NCI-H2107 treated with DMSO at 0.1 percent for 48 hours (cell line): ENCODE measurements around the gene PCDHGA9.
"Not testable (repeated sequence)": the region's sequence is repeated elsewhere in the genome, so short reads cannot be mapped to it uniquely, and the experiment has no call there.

Experiments
- DNase-seq: peaks from one replicate; lab custom pipeline; 2025; ENCODE audit not compliant: unreplicated experiment; lab: John Stamatoyannopoulos, UW

Gene PCDHGA9

GRCh38 chr5:141402553-141403243 lies at the start of gene PCDHGA9:
TSS of gene PCDHGA9 (plus strand) at chr5:141402778. CDS start at chr5:141402953, 175 bp downstream.
- no peak for DNase-seq

- no peak for DNase-seq
Measured at GRCh38 chr5:141354900-141355469, 47.6 kb upstream of the PCDHGA9 start, which contains the start of gene PCDHGA4. TSS of gene PCDHGA4 (plus strand) at chr5:141355021. CDS start at chr5:141355108, 87 bp downstream.

- no peak for DNase-seq
Measured at GRCh38 chr5:141355641-141356040, 46.9 kb upstream of the PCDHGA9 start.

- DNase-seq = no peak
Measured at GRCh38 chr5:141356133-141356532, 46.4 kb upstream of the PCDHGA9 start.

GRCh38 chr5:141356950-141357349 lies 45.6 kb upstream of the PCDHGA9 start:
- no peak for DNase-seq

GRCh38 chr5:141359790-141360426 lies 42.7 kb upstream of the PCDHGA9 start, which contains the start of gene PCDHGB2:
TSS of gene PCDHGB2 (plus strand) at chr5:141359994. CDS start at chr5:141360136, 142 bp downstream.
- no peak for DNase-seq

GRCh38 chr5:141360685-141361084 lies 41.9 kb upstream of the PCDHGA9 start:
- DNase-seq = no peak

- DNase-seq = no peak
Measured at GRCh38 chr5:141362719-141363118, 39.9 kb upstream of the PCDHGA9 start.

- DNase-seq = no peak
Measured at GRCh38 chr5:141363952-141364660, 38.5 kb upstream of the PCDHGA9 start, which contains the start of gene PCDHGA5. TSS of gene PCDHGA5 (plus strand) at chr5:141364162. CDS start at chr5:141364331, 169 bp downstream.

GRCh38 chr5:141366016-141366896 lies 36.3 kb upstream of the PCDHGA9 start:
- DNase-seq = no peak

- no peak for DNase-seq
Measured at GRCh38 chr5:141369994-141370848, 32.4 kb upstream of the PCDHGA9 start, which contains the start of gene PCDHGB3. TSS of gene PCDHGB3 (plus strand) at chr5:141370242. CDS start at chr5:141370395, 153 bp downstream.

GRCh38 chr5:141371572-141372475 lies 30.8 kb upstream of the PCDHGA9 start:
- no peak for DNase-seq

- DNase-seq = no peak
Measured at GRCh38 chr5:141373673-141374317, 28.8 kb upstream of the PCDHGA9 start, which contains the start of gene PCDHGA6. TSS of gene PCDHGA6 (plus strand) at chr5:141373891. CDS start at chr5:141374084, 193 bp downstream.

- no peak for DNase-seq
Measured at GRCh38 chr5:141374627-141375026, 28.0 kb upstream of the PCDHGA9 start.

GRCh38 chr5:141375444-141376155 lies 27.0 kb upstream of the PCDHGA9 start:
- DNase-seq = not testable (repeated sequence)

- DNase-seq = no peak
Measured at GRCh38 chr5:141382469-141383294, 19.9 kb upstream of the PCDHGA9 start, which contains the start of gene PCDHGA7. TSS of gene PCDHGA7 (plus strand) at chr5:141382742. CDS start at chr5:141382900, 158 bp downstream.
